C4-2B (cell line): ENCODE data around the gene TMEM59L.
A peak's percentile ranks its signal among the peaks of the same experiment; 100 is the strongest.

Experiments
- H3K27ac ChIP-seq: fragments of 450-650 bp; 2 replicates; pipeline ENCODE4 v1.5.1; 2017
- CTCF ChIP-seq: fragments of 450-650 bp; conservative IDR thresholded peaks from 2 replicates; pipeline ENCODE4 v1.5.1; 2017; ENCODE audit warnings: mild to moderate bottlenecking
- ZFX ChIP-seq: fragments of 450-650 bp; IDR thresholded peaks from 2 replicates; pipeline ENCODE4 v1.6.1; 2017

TMEM59L gene

DNA sequence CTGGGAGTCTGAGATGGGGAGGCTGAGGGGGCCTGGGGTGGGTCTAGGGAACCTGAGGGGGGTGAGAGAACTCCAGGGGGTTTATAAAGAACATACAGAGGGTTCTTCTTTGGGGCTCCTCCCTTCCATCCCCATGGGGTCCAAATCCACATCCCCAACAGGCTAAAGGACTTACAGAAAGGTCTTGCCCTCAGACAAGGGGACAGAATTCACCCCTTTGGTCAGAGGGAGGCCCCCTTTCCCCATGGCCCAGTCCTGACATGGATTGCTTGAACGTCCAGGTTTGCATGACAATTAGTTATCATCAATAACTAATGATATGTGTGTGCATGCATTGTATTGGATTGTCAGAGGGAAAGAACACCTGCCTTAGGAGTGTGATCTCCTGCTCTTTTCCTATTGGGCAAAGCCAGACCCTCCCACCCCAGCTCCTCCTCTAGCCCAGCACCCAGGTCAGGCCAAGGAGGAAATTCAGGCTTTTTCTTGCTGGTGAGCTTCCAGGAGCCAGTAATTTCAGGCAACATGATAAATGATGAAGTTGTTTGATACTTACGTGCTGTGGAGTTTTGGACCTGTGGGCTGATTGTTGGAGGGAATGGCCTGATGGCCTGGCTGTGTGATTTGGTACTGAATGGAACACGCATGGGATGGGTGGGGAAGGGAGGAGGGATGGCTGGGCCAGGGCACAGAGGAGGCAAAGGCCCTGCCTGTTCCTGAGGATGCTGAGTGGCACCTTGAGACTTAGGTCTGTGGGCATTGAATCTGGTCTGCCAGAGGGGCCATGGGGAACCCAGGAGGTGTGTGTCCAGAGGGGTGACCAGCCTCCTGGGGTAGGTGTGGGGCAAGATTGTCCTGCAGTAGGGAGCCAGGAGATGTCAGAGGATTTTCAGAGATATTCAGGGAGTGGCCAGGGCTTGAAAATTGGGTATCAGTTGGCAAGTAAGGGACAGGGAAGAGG is 25.3 kb downstream of the TMEM59L start:
- TF ChIP-seq ZFX (no peak), CTCF (no peak)
- H3K27ac ChIP-seq, result peak overlapping the region; percentile 85

DNA sequence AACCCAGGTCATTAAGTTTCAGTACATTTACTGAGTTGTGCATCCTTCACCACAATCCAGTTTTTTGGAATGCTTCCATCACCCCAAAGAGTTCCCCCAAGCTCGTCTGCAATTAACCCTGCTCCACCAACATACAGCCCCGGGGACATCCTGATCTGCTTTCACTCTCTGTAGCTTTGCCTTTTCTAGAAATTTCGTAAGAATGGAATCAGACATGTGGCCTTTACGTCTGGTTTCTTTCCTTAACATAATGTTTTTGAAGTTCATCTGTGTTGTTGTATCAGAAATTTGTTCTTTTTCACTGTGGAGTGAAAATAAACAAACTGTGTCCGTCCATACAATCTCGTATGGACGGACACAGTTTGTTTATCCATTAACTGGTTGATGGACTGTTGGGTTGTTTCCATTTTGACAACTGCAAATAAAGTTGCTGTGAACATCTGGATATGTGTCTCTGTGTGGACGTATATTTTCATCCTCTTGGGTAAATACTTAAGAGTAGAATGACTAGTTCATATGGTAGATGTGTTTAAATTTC is 27.1 kb downstream of the TMEM59L start:
- no peak overlapping the region for H3K27ac ChIP-seq
- TF ChIP-seq CTCF (no peak), ZFX (no peak)

DNA sequence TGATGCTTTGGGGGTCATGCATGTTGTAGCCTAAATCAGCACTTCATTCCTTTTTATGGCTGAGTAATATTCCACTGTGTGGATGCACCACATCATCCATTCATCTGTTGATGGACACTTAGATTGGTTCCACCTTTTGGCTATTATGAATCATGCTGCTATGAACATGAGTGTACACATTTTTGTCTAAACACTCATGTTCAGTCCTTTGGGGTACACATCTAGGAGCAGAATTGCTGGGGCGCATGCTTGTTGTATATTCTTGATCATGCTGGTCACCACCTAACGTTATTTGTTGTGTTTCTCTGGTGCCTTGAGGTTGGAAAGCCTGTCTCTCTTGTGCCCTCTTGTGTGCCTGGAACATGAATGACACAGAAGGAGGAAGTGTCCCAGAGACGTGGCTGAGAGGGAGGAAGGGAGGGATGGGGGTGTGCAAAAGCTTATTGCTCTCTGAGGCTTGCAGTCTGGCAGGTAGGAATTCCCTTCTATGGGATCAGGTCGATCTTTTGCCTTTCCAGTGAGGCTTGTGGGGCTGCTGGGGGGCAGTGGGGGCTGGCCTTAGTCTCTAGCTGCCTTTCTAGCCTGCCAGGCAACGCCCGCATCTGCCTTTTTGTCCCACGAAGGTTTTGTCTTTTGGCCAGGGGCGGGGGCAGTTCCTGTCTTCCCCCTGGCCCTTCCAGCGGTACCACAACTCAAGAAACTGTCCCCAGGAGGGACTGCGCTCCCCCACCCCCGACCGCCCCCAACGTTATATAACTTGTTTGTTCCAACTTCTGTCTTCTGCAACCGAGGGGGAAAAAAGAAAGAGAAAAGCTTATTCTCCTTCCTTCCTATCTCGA is 31.7 kb downstream of the TMEM59L start:
- no peak for TF ChIP-seq ZFX
- TF ChIP-seq CTCF, result no peak
- no peak overlapping the region for H3K27ac ChIP-seq

DNA sequence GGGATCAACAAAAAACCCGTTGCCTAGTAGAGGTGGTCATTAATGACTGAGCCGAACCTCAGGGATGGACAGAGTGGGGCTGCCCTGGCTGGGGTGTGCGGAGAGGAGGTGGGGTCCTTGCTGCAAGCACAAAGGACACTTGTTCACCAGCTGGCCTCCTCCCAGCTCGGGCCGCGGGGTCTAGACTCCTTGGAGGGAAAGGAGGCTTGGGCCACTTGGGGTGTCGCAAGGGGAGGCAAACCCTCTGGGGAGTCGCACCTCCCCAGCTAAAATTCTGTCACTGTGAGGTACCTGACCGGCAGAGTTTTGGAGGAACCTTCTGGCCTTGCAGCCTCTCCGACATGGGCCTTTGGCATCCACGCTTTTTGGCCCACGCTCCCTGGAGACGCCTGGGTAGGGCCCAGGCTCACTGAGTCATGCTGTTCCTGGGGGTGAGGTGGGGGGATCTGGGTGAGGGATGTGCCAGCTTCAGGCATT is 32.4 kb downstream of the TMEM59L start:
- TF ChIP-seq CTCF (no peak), ZFX (no peak)
- H3K27ac ChIP-seq, result no peak overlapping the region

- no peak for TF ChIP-seq ZFX
- no peak for TF ChIP-seq CTCF
- no peak overlapping the region for H3K27ac ChIP-seq
Measured at GRCh38 chr19:18646535-18647370, 34.1 kb downstream of the TMEM59L start.

- no peak overlapping the region for H3K27ac ChIP-seq
- TF ChIP-seq ZFX, result no peak
- TF ChIP-seq CTCF, result no peak
Measured at GRCh38 chr19:18647371-18647767, 34.7 kb downstream of the TMEM59L start.
